Cardiac fibroblast (primary cell): ENCODE data around the gene HBS1L.
A peak's percentile ranks its signal among the peaks of the same experiment; 100 is the strongest.

Experiments
- DNase-seq, 2 donors: peaks; one replicate each; pipeline versions ENCODE4 v3.0.0 to v3.0.0-alpha.2; 2010; ENCODE audit warnings: low read depth in 2 of 2
- H3K4me3 ChIP-seq, 2 donors: replicated peaks in 1 of 2; 1 replicate in 1 of 2; 2 replicates in 1 of 2; pipeline ENCODE4 v1.5.1; 2011; ENCODE audit warnings: low read depth in 2 of 2, low read length in 2 of 2, mild to moderate bottlenecking in 2 of 2, moderate library complexity in 1 of 2
- CTCF ChIP-seq: IDR thresholded peaks from one replicate; pipeline ENCODE4 v1.5.1; 2011; ENCODE audit warnings: low read depth, mild to moderate bottlenecking, low read length, inconsistent platforms

HBS1L gene

GRCh38 chr6:134974370-134974769 is 80.3 kb downstream of the HBS1L start:
- TF ChIP-seq CTCF: no peak
- H3K4me3 ChIP-seq: no peak overlapping the region
- no peak for DNase-seq

- no peak for TF ChIP-seq CTCF
- DNase-seq: no peak
- H3K4me3 ChIP-seq: no peak overlapping the region
Measured at GRCh38 chr6:134967711-134968110, 86.9 kb downstream of the HBS1L start.

- H3K4me3 ChIP-seq: no peak overlapping the region
- no peak for DNase-seq
- TF ChIP-seq CTCF: no peak
Measured at GRCh38 chr6:134964451-134965203, 90.0 kb downstream of the HBS1L start.

GRCh38 chr6:134962421-134962820 is 92.2 kb downstream of the HBS1L start:
- no peak for DNase-seq
- TF ChIP-seq CTCF: no peak
- no peak overlapping the region for H3K4me3 ChIP-seq

- DNase-seq: no peak
- TF ChIP-seq CTCF: no peak
- no peak overlapping the region for H3K4me3 ChIP-seq
Measured at GRCh38 chr6:134961366-134961765, 93.3 kb downstream of the HBS1L start.

- no peak for TF ChIP-seq CTCF
- DNase-seq: no peak
- H3K4me3 ChIP-seq: no peak overlapping the region
Measured at GRCh38 chr6:134959603-134960002, 95.0 kb downstream of the HBS1L start.

GRCh38 chr6:134956676-134957075 is 97.9 kb downstream of the HBS1L start:
- no peak overlapping the region for H3K4me3 ChIP-seq
- DNase-seq: peak in 1 of 2 donors; percentile 57
- no peak for TF ChIP-seq CTCF
